RWPE2 (cell line): ENCODE data around the gene M1AP.

Experiments used
- ATAC-seq: fragments of 200-7000 bp; cut with Tn5 transposase; 3 replicates; pipeline ENCODE4 v1.9.1; 2021; ENCODE audit warnings: low read depth
- DNase-seq: peaks from one replicate; pipeline ENCODE4 v3.0.0-alpha.2; 2020; ENCODE audit warnings: low spot score
- H3K27ac ChIP-seq: fragments of 450-650 bp; 2 replicates; pipeline ENCODE4 v1.5.1; 2017; ENCODE audit warnings: mild to moderate bottlenecking; ENCODE audit not compliant: poor library complexity, severe bottlenecking
- H3K27me3 ChIP-seq: fragments of 250-450 bp; sonication (Bioruptor Pico); 2 replicates; pipeline ENCODE4 v1.5.1; 2021; ENCODE audit warnings: mild to moderate bottlenecking, moderate library complexity; ENCODE audit not compliant: insufficient read depth, poor library complexity, severe bottlenecking
- H3K36me3 ChIP-seq: fragments of 250-450 bp; sonication (Bioruptor Pico); 2 replicates; pipeline ENCODE4 v1.5.1; 2020; ENCODE audit warnings: low read depth, mild to moderate bottlenecking, moderate library complexity
- H3K4me1 ChIP-seq: fragments of 250-450 bp; sonication (Bioruptor Pico); 2 replicates; pipeline ENCODE4 v1.5.1; 2021; ENCODE audit warnings: mild to moderate bottlenecking, moderate library complexity; ENCODE audit not compliant: insufficient read depth, poor library complexity, severe bottlenecking
- H3K4me3 ChIP-seq: fragments of 250-450 bp; sonication (Bioruptor Pico); 2 replicates; pipeline ENCODE4 v1.5.1; 2021; ENCODE audit warnings: mild to moderate bottlenecking, moderate library complexity; ENCODE audit not compliant: severe bottlenecking
- H3K9me3 ChIP-seq: fragments of 250-450 bp; sonication (Bioruptor Pico); 2 replicates; pipeline ENCODE4 v1.5.1; 2021; ENCODE audit warnings: mild to moderate bottlenecking, moderate library complexity; ENCODE audit not compliant: severe bottlenecking
- CTCF ChIP-seq: fragments of 450-650 bp; IDR thresholded peaks from one replicate; pipeline ENCODE4 v1.5.1; 2017; ENCODE audit warnings: mild to moderate bottlenecking, moderate library complexity; ENCODE audit not compliant: poor library complexity, severe bottlenecking

The M1AP gene

GRCh38 chr2:74693213-74693612 lies 45.1 kb upstream of the M1AP start:
- TF ChIP-seq CTCF: no peak
- H3K9me3 ChIP-seq: no peaks in the 10 kb centered on the region
- H3K4me1 ChIP-seq: peaks cover 36% of the 10 kb centered on the region
- no peak overlapping the region for H3K4me3 ChIP-seq
- no peaks in the 10 kb centered on the region for H3K27me3 ChIP-seq
- H3K36me3 ChIP-seq: no peaks in the 10 kb centered on the region
- DNase-seq (no peak), ATAC-seq (no peak)
- H3K27ac ChIP-seq: no peak overlapping the region

DNA sequence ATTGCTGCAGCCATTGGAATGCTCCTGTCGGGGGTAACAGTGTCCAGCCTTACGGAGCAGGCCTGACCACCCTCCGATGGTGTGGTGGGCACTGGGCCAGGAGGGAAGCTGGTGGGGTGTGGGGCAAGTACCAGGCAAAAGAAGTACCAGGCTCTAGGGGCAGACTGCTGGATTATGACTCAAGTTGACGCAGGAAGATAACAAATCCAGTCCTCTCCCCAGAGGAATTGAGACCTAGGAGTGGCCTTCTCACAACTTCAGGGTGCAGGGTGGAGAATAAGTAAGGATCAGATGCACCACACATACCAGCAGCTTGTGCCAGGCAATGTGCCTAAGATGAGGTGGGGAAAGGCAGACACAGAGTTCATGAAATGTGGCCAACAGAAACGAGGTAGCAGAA lies 43.8 kb upstream of the M1AP start:
- no peak for ATAC-seq
- TF ChIP-seq CTCF: no peak
- no peaks in the 10 kb centered on the region for H3K9me3 ChIP-seq

DNA sequence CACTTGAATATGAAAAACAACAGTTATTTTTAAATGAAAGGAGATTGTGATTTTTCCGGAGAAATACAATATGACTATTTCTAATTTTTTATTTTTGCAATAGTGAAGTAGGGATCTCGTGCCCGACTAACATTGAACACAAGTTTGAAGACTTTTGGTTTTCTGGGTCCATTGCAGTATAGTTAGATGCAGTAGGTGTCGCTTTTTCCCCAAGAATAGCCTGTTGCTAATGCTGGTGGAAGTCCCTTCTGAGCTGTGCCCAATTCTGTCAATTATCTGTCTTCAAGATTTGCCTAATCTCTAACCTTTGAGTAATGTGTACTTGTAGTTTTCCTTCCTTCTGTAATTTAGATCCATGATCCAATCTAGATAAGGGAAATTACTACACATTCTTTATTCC lies 42.4 kb upstream of the M1AP start:
- no peak overlapping the region for H3K27ac ChIP-seq
- no peak overlapping the region for H3K4me3 ChIP-seq
- no peaks in the 10 kb centered on the region for H3K27me3 ChIP-seq
- TF ChIP-seq CTCF: peak; percentile 93
- no peaks in the 10 kb centered on the region for H3K36me3 ChIP-seq
- no peaks in the 10 kb centered on the region for H3K9me3 ChIP-seq
- peak; percentile 71 for ATAC-seq
- DNase-seq: no peak
- H3K4me1 ChIP-seq: peaks cover 26% of the 10 kb centered on the region

More for the DNA sequence above, 43.8 kb upstream of the M1AP start:
- Histone ChIP-seq H3K4me3 (no peak overlapping the region), H3K27me3 (no peaks in the 10 kb centered on the region), H3K27ac (no peak overlapping the region), H3K4me1 (peaks cover 33% of the 10 kb centered on the region), H3K36me3 (no peaks in the 10 kb centered on the region)
- no peak for DNase-seq

DNA sequence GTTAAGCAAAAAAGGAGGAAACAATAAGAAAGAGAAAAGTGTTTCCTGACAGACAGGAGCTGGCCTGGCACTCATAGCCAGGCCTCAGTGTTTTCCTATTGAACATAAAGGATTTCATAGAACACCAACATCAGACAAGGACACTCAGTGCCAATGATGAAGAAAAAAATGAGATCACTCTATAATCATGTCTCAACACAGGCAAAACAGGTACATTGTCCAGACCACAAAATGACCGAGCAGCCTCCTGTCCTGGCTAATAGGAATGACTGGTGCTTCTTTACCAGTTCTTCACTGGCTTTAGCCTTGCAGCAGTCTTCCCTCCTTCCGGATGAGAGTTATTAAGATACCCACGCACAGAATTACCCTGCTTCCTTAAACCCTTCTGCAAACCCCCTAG lies 41.5 kb upstream of the M1AP start:
- Histone ChIP-seq H3K27me3 (no peaks in the 10 kb centered on the region), H3K27ac (no peak overlapping the region), H3K36me3 (no peaks in the 10 kb centered on the region), H3K4me1 (peaks cover 18% of the 10 kb centered on the region), H3K4me3 (no peak overlapping the region), H3K9me3 (no peaks in the 10 kb centered on the region)
- ATAC-seq: 0 out of 3 replicates have a peak, but pooled peaks have one; percentile 18
- TF ChIP-seq CTCF: no peak
- DNase-seq: no peak

- H3K9me3 ChIP-seq: no peaks in the 10 kb centered on the region
- H3K27me3 ChIP-seq: no peaks in the 10 kb centered on the region
- H3K4me1 ChIP-seq: peaks cover 10% of the 10 kb centered on the region
- no peak for TF ChIP-seq CTCF
- no peak overlapping the region for H3K27ac ChIP-seq
- H3K36me3 ChIP-seq: no peaks in the 10 kb centered on the region
- no peak for DNase-seq
- no peak for ATAC-seq
- no peak overlapping the region for H3K4me3 ChIP-seq
Observed at GRCh38 chr2:74688881-74689280, 40.8 kb upstream of the M1AP start.
